Measurements from ENCODE around the gene CHEK2. TPM values are rescaled to one million over a fixed set of nuclear protein-coding genes. Genes with fewer than 3 reads are reported as not detected.
"Not testable (repeated sequence)": the region's sequence is repeated elsewhere in the genome, so short reads cannot be mapped to it uniquely, and the experiment has no call there.

Gene CHEK2
- total RNA-seq, 1 donor from 2014 or later = 10.6 TPM

DNA sequence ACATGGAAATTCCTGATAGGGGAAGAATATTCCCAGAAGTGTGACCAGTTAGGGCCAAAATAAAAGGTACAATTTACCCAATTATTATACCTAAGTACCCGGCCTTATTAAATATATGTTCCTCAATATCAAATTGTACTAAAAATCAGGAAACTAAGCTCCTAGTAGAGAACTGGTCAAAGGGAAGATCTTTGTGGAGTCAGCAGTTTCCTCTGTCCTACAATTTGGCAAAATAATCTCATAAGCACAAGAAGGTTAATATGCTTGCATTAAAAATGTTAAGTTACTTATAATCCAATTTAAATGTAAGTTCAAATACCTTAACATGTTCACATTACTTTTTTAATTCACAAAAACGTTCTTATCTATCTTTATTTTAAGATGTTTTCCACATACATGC is 72.2 kb downstream of the CHEK2 start:
- TF ChIP-seq POLR2AphosphoS5 (IDR thresholded peaks at IDR 0.05; ENCODE audit: insufficient read depth in 1 of 2, low read depth in 1 of 2) (no peak), POLR2A (IDR thresholded peaks at IDR 0.05) (no peak)
- TF ChIP-seq, protein P1, sequence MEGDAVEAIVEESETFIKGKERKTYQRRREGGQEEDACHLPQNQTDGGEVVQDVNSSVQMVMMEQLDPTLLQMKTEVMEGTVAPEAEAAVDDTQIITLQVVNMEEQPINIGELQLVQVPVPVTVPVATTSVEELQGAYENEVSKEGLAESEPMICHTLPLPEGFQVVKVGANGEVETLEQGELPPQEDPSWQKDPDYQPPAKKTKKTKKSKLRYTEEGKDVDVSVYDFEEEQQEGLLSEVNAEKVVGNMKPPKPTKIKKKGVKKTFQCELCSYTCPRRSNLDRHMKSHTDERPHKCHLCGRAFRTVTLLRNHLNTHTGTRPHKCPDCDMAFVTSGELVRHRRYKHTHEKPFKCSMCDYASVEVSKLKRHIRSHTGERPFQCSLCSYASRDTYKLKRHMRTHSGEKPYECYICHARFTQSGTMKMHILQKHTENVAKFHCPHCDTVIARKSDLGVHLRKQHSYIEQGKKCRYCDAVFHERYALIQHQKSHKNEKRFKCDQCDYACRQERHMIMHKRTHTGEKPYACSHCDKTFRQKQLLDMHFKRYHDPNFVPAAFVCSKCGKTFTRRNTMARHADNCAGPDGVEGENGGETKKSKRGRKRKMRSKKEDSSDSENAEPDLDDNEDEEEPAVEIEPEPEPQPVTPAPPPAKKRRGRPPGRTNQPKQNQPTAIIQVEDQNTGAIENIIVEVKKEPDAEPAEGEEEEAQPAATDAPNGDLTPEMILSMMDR (IDR thresholded peaks at IDR 0.05) = no peak
- intact Hi-C loops (cut with DNase I) = no loop called here
- Histone ChIP-seq H3K36me3 (no peaks in the 10 kb centered on the region), H3K4me1 (no peaks in the 10 kb centered on the region), H3K4me3 (no peak overlapping the region), H3K27ac (no peak overlapping the region), H3K27me3 (no peaks in the 10 kb centered on the region), H3K9me3 (no peaks in the 10 kb centered on the region)
- DNase-seq (ENCODE audit: extremely low spot score in 2 of 2) = no peak

DNA sequence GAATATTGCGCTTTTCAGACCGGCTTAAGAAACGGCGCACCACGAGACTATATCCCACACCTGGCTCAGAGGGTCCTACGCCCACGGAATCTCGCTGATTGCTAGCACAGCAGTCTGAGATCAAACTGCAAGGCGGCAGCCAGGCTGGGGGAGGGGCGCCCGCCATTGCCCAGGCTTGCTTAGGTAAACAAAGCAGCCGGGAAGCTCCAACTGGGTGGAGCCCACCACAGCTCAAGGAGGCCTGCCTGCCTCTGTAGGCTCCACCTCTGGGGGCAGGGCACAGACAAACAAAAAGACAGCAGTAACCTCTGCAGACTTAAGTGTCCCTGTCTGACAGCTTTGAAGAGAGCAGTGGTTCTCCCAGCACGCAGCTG is 78.1 kb downstream of the CHEK2 start:
- H3K4me1 ChIP-seq; H3K27ac ChIP-seq; H3K4me3 ChIP-seq; H3K36me3 ChIP-seq; DNase-seq (ENCODE audit: extremely low spot score in 2 of 2); intact Hi-C loops (cut with DNase I); H3K9me3 ChIP-seq; H3K27me3 ChIP-seq: not testable (repeated sequence)

DNA sequence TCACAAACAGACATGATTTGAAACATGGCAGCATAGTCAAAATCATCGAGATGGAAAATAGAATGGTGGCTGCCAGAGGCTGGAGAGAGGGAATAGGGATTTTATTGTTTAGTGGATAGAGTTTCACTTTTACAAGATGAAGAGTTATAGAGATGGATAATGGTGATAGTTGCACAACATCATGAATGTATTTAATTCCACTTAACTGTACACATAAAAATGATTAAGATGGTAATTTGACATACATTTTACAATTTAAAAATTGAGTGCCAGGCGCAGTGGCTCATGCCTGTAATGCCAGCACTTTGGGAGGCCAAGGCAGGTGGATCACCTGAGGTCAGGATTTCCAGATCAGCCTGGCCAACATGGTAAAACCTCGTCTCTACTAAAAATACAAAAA is 83.2 kb downstream of the CHEK2 start:
- Histone ChIP-seq H3K36me3 (no peaks in the 10 kb centered on the region), H3K27me3 (no peaks in the 10 kb centered on the region), H3K4me3 (no peak overlapping the region), H3K27ac (no peak overlapping the region), H3K4me1 (no peaks in the 10 kb centered on the region), H3K9me3 (no peaks in the 10 kb centered on the region)
- intact Hi-C loops (cut with DNase I) = no loop called here
- no peak for DNase-seq (ENCODE audit: extremely low spot score in 2 of 2)
- no peak for TF ChIP-seq POLR2A (IDR thresholded peaks at IDR 0.05)
- no peak for TF ChIP-seq POLR2AphosphoS5 (IDR thresholded peaks at IDR 0.05; ENCODE audit: insufficient read depth in 1 of 2, low read depth in 1 of 2)
- TF ChIP-seq, protein P1 (IDR thresholded peaks at IDR 0.05) = no peak

DNA sequence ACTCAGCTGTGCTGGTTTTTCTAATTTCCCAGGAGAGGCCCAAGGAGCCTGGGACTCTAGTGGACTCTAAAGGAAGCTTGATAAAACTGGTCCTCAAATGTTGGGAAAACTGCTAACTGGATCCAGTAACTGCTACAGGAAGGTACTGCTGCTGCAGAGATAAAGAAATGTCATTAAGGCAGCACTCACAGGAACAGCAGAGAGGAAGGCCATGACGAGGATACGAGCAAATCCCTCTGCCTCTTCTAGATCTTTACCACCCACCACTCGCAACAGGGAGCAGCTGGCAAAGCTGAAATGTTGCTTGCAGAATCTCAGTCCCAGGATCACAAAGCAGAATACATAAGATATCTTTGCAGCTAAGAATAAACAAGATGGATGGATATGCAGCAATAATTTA is 85.4 kb downstream of the CHEK2 start:
- H3K36me3 ChIP-seq = no peaks in the 10 kb centered on the region
- H3K9me3 ChIP-seq = no peaks in the 10 kb centered on the region
- H3K4me3 ChIP-seq = no peak overlapping the region
- H3K27me3 ChIP-seq = no peaks in the 10 kb centered on the region
- TF ChIP-seq POLR2AphosphoS5 (IDR thresholded peaks at IDR 0.05; ENCODE audit: insufficient read depth in 1 of 2, low read depth in 1 of 2) (no peak), POLR2A (IDR thresholded peaks at IDR 0.05) (no peak)
- TF ChIP-seq, protein P1 (IDR thresholded peaks at IDR 0.05) = no peak
- no peak overlapping the region for H3K27ac ChIP-seq
- H3K4me1 ChIP-seq = no peaks in the 10 kb centered on the region
- DNase-seq (ENCODE audit: extremely low spot score in 2 of 2) = no peak
- intact Hi-C loops (cut with DNase I) = no loop called here

DNA sequence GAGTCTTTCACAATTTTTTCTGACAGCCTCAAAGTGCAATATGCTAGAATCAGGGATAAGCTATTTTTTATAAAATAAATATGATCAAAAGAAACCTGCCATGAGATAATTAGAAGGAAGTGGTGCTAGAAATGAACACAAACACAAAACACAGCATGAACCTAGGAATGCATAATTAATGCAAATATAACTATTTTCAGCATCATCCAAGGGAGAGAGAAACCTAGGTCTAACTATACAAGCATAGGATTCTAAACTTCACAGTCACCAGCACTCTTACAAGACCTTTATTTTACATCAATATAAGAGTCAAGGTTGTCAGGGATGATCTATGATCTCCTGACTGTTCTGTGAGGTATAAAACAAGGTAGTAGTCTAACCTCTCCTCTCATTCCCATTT is 91.2 kb downstream of the CHEK2 start:
- Histone ChIP-seq H3K4me3 (no peak overlapping the region), H3K36me3 (no peaks in the 10 kb centered on the region), H3K27ac (no peak overlapping the region), H3K4me1 (no peaks in the 10 kb centered on the region), H3K9me3 (no peaks in the 10 kb centered on the region), H3K27me3 (no peaks in the 10 kb centered on the region)
- no peak for DNase-seq (ENCODE audit: extremely low spot score in 2 of 2)
- TF ChIP-seq POLR2A (IDR thresholded peaks at IDR 0.05) (no peak), POLR2AphosphoS5 (IDR thresholded peaks at IDR 0.05; ENCODE audit: insufficient read depth in 1 of 2, low read depth in 1 of 2) (no peak)
- TF ChIP-seq, protein P1 (IDR thresholded peaks at IDR 0.05) = no peak
- intact Hi-C loops (cut with DNase I) = no loop called here

DNA sequence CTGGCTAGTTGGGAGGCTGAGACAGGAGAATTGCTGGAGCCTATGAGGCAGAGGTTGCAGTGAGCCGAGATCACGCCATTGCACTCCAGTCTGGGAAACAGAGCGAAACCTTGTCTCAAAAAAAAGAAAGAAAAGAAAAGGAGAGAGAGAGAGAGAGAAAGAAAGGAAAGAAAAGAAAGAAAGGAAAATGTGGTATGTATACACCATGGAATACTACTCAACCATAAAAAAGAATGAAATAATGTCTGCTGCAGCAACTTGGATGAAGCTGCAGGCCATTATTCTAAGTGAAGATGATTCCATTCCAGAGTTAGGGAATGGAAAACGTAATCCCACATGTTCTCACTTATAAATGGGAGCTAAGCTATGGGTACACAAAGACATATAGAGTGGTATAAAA is 92.8 kb downstream of the CHEK2 start:
- intact Hi-C loops (cut with DNase I) = no loop called here
- Histone ChIP-seq H3K9me3 (no peaks in the 10 kb centered on the region), H3K4me1 (no peaks in the 10 kb centered on the region), H3K4me3 (no peak overlapping the region), H3K27me3 (no peaks in the 10 kb centered on the region), H3K27ac (no peak overlapping the region), H3K36me3 (no peaks in the 10 kb centered on the region)
- TF ChIP-seq POLR2A (IDR thresholded peaks at IDR 0.05) = no peak
- no peak for TF ChIP-seq POLR2AphosphoS5 (IDR thresholded peaks at IDR 0.05; ENCODE audit: insufficient read depth in 1 of 2, low read depth in 1 of 2)
- TF ChIP-seq, protein P1 (IDR thresholded peaks at IDR 0.05) = no peak
- DNase-seq (ENCODE audit: extremely low spot score in 2 of 2) = no peak

Measured in vagina (tissue), 2 donors.